ENCODE measurements around the gene MYMX. TPM values are rescaled to one million over a fixed set of nuclear protein-coding genes. Genes with fewer than 3 reads are reported as not detected.

MYMX gene
- total RNA-seq, 2 experiments from 2014 or later = not detected

DNA sequence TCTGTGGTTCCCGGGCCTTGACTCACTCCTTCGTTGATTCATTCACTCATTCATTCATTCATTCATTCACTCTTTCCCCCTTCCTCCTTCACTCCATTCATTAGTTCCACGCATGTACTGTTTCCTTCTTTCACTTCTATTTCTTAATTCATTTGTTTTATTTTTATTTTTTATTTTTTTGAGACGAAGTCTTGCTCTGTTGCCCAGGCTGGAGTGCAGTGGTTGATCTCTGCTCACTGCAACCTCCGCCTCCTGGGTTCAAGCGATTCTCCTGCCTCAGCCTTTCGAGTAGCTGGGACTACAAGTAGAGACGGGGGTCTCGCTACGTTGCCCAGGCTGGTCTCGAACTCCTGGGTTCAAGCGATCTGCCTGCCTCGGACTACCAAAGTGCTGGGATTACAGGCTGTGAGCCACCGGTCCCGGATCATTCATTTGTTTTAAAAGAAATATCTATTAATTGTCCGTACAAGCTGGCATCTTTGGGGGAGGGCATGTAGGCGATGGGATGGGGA is 49.1 kb downstream of the MYMX start:
- ATAC-seq (peak; percentile 45), DNase-seq (no peak)
- H3K27ac Mint-ChIP-seq = peak overlapping the region; percentile 34
- peaks cover 14% of the 10 kb centered on the region for H3K27me3 Mint-ChIP-seq
- H3K9me3 Mint-ChIP-seq (ENCODE audit: low read depth) = no peaks in the 10 kb centered on the region
- intact Hi-C loops (cut with DNase I, micrococcal nuclease) = loop anchor here (1.0 to 5.0 kb wide), 15 partner anchors 8 to 192 kb away; partner anchors contain the start of genes AARS2 (in 2 of the 2), MRPL14 (in 2 of the 2), SLC35B2 (in 2 of the 2) and TMEM63B (in 2 of the 2)
- H3K36me3 Mint-ChIP-seq (ENCODE audit: low read depth) = peaks cover 20% of the 10 kb centered on the region
- POLR2A ChIA-PET = no interaction called here
- H3K4me1 Mint-ChIP-seq = peaks cover 58% of the 10 kb centered on the region
- peak overlapping the region; percentile 88 for H3K4me3 Mint-ChIP-seq
- CTCF ChIA-PET = interaction anchor here (1.7 to 5.2 kb wide), 4 partner anchors 39 to 72 kb away, joined by 6 to 38 read pairs (median 11); partner anchors contain the start of gene AARS2

- H3K27me3 Mint-ChIP-seq = peaks cover 18% of the 10 kb centered on the region
- peak overlapping the region; percentile 34 for H3K27ac Mint-ChIP-seq
- H3K4me3 Mint-ChIP-seq = peak overlapping the region; percentile 88
- peaks cover 53% of the 10 kb centered on the region for H3K4me1 Mint-ChIP-seq
- ATAC-seq (no peak), DNase-seq (no peak)
- ChIA-PET CTCF (interaction anchor here (0.6 to 5.2 kb wide), 8 partner anchors 9 to 639 kb away, joined by 3 to 56 read pairs (median 18); partner anchors contain the start of gene AARS2), POLR2A (interaction anchor here (1.0 kb wide), 1 partner anchor 39 kb away, joined by 3 read pairs; no protein-coding TSS in a partner anchor)
- peaks cover 16% of the 10 kb centered on the region for H3K36me3 Mint-ChIP-seq (ENCODE audit: low read depth)
- intact Hi-C loops (cut with DNase I, micrococcal nuclease) = loop anchor here in 1 of 2 experiments (5.0 kb wide), 1 partner anchor 191 kb away; no protein-coding TSS in a partner anchor
- H3K9me3 Mint-ChIP-seq (ENCODE audit: low read depth) = no peaks in the 10 kb centered on the region
These were observed 49.6 kb downstream of the MYMX start for GRCh38 chr6:44266347-44266746.

DNA sequence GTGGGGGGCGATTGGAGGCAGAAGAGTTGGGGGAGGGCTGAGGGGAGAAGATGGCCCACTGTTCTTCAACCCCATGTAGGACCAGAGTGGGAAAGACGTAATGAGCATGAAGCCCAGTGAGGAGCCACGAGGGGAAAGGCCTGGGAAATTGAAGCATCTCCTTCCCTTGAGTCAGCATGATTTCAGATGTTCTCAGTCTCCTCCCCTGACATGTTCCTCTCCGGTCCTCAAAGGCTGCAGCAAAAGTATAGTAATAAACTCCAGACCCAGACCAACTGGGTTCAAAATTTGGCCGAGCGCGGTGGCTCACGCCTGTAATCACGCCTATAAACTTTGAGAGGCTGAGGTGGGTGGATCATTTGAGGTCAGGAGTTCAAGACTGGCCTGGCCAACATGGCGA is 50.5 kb downstream of the MYMX start:
- peaks cover 14% of the 10 kb centered on the region for H3K36me3 Mint-ChIP-seq (ENCODE audit: low read depth)
- H3K4me3 Mint-ChIP-seq = no peak overlapping the region
- H3K27me3 Mint-ChIP-seq = peaks cover 26% of the 10 kb centered on the region
- ChIA-PET POLR2A (interaction anchor here (0.7 to 1.1 kb wide), 3 partner anchors 38 to 169 kb away, joined by 3 read pairs; no protein-coding TSS in a partner anchor), CTCF (interaction anchor here (0.6 to 5.2 kb wide), 17 partner anchors 10 to 640 kb away, joined by 3 to 56 read pairs (median 8); partner anchors contain the start of genes AARS2 and SPATS1)
- H3K27ac Mint-ChIP-seq = no peak overlapping the region
- no peaks in the 10 kb centered on the region for H3K9me3 Mint-ChIP-seq (ENCODE audit: low read depth)
- DNase-seq (no peak), ATAC-seq (no peak)
- intact Hi-C loops (cut with DNase I, micrococcal nuclease) = loop anchor here in 1 of 2 experiments (5.0 kb wide), 1 partner anchor 190 kb away; no protein-coding TSS in a partner anchor
- peaks cover 49% of the 10 kb centered on the region for H3K4me1 Mint-ChIP-seq

Other genes starting within 250 kb of the MYMX start
- gene MRPL14, start 89.5 kb upstream of the MYMX start, total RNA-seq = 10 to 100 TPM; 29.5 to 43.3 TPM
- 10 to 100 TPM; 10.9 to 15.2 TPM for gene TMEM63B, start 89.4 kb upstream of the MYMX start, total RNA-seq
- 1 to 10 TPM; 1.2 to 1.3 TPM for gene CAPN11, start 58.1 kb upstream of the MYMX start, total RNA-seq
- gene SLC29A1, start 6.7 kb downstream of the MYMX start, total RNA-seq = 10 to 100 TPM; 59.8 to 98.3 TPM
- 1,000 to 10,000 TPM; 2,120 to 2,263 TPM for gene HSP90AB1, start 30.2 kb downstream of the MYMX start, total RNA-seq
- gene SLC35B2, start 40.6 kb downstream of the MYMX start, total RNA-seq = 10 to 100 TPM; 14.1 TPM
- gene NFKBIE, start 48.6 kb downstream of the MYMX start, total RNA-seq = 10 to 100 TPM; 17.2 to 19.9 TPM
- gene TMEM151B, start 53.5 kb downstream of the MYMX start, total RNA-seq = under 1 TPM in 1 of 2 experiments, not detected in 1; 0.09 TPM
- 10 to 100 TPM; 15.2 to 17.5 TPM for gene AARS2, start 96.4 kb downstream of the MYMX start, total RNA-seq
- gene SPATS1, start 125.7 kb downstream of the MYMX start, total RNA-seq = not detected
- 10 to 100 TPM; 25.1 to 28.9 TPM for gene CDC5L, start 170.8 kb downstream of the MYMX start, total RNA-seq